Inferior parietal cortex (tissue), 1 donor: ENCODE measurements around the gene DCAF17.
"Not testable (repeated sequence)": the region's sequence is repeated elsewhere in the genome, so short reads cannot be mapped to it uniquely, and the experiment has no call there.

Experiments used
- DNase-seq: peaks from one replicate; pipeline ENCODE4 v3.0.0-alpha.2; 2016; ENCODE audit errors: extremely low spot score

DCAF17 gene

GRCh38 chr2:171452773-171453172 lies 18.7 kb downstream of the DCAF17 start:
- no peak for DNase-seq

- DNase-seq, result no peak
Measured at GRCh38 chr2:171459498-171459897, 25.5 kb downstream of the DCAF17 start.

- no peak for DNase-seq
Measured at GRCh38 chr2:171460537-171460936, 26.5 kb downstream of the DCAF17 start.

GRCh38 chr2:171469176-171469575 lies 35.1 kb downstream of the DCAF17 start:
- DNase-seq, result no peak

- no peak for DNase-seq
Measured at GRCh38 chr2:171470129-171470528, 36.1 kb downstream of the DCAF17 start.

GRCh38 chr2:171475979-171476378 lies 42.0 kb downstream of the DCAF17 start:
- DNase-seq, result no peak

GRCh38 chr2:171478345-171478744 lies 44.3 kb downstream of the DCAF17 start:
- DNase-seq, result no peak

- no peak for DNase-seq
Measured at GRCh38 chr2:171479154-171479814, 45.3 kb downstream of the DCAF17 start.

- no peak for DNase-seq
Measured at GRCh38 chr2:171480908-171481307, 46.9 kb downstream of the DCAF17 start.

GRCh38 chr2:171482308-171482707 lies 48.3 kb downstream of the DCAF17 start:
- no peak for DNase-seq

GRCh38 chr2:171482877-171483276 lies 48.9 kb downstream of the DCAF17 start:
- DNase-seq, result no peak

- DNase-seq, result no peak
Measured at GRCh38 chr2:171483793-171484192, 49.8 kb downstream of the DCAF17 start.

- DNase-seq, result no peak
Measured at GRCh38 chr2:171485116-171485515, 51.1 kb downstream of the DCAF17 start.

GRCh38 chr2:171487201-171487600 lies 53.2 kb downstream of the DCAF17 start:
- no peak for DNase-seq

- DNase-seq, result no peak
Measured at GRCh38 chr2:171487803-171488259, 53.8 kb downstream of the DCAF17 start.

- DNase-seq, result no peak
Measured at GRCh38 chr2:171490577-171490976, 56.6 kb downstream of the DCAF17 start.

GRCh38 chr2:171491292-171491691 lies 57.3 kb downstream of the DCAF17 start:
- DNase-seq, result no peak

- DNase-seq, result no peak
Measured at GRCh38 chr2:171492664-171493063, 58.6 kb downstream of the DCAF17 start.

GRCh38 chr2:171497664-171498063 lies 63.6 kb downstream of the DCAF17 start:
- DNase-seq, result not testable (repeated sequence)

GRCh38 chr2:171505374-171505773 lies 71.3 kb downstream of the DCAF17 start:
- no peak for DNase-seq

- DNase-seq, result no peak
Measured at GRCh38 chr2:171509945-171510731, 76.1 kb downstream of the DCAF17 start.

GRCh38 chr2:171512014-171512413 lies 78.0 kb downstream of the DCAF17 start:
- no peak for DNase-seq

- no peak for DNase-seq
Measured at GRCh38 chr2:171512683-171513195, 78.7 kb downstream of the DCAF17 start.
